A549 (cell line): ENCODE data around the gene MISFA. TPM values are rescaled to one million over a fixed set of nuclear protein-coding genes. Genes with fewer than 3 reads are reported as not detected.

Experiments used
- ATAC-seq, 2 experiments: fragments of 200-7000 bp in 1 of 2; fragments of >200 bp in 1 of 2; cut with Nextera tagmentation in 1 of 2; cut with Tn5 transposase in 1 of 2; 3 replicates each; pipeline versions ENCODE4 v1.8.0 to v1.9.1; 2018 to 2020; ENCODE audit warnings: mild to moderate bottlenecking in 1 of 2, moderate library complexity in 1 of 2
- CTCF ChIA-PET: fragments of 300-600 bp; sonication (Branson Sonifier 250); formaldehyde crosslinking; extraction: SDS; loops from one replicate; lab custom pipeline; 2021; ENCODE audit warnings: antibody characterized with exemption, inconsistent platforms; lab: Yijun Ruan, JAX
- POLR2A ChIA-PET: fragments of 350-600 bp; formaldehyde crosslinking; extraction: SDS; loops from one replicate; lab custom pipeline; 2021; ENCODE audit warnings: antibody characterized with exemption, inconsistent platforms; lab: Yijun Ruan, JAX
- DNase-seq, 2 experiments: peaks; one replicate each; pipeline versions ENCODE4 v3.0.0 to v3.0.0-alpha.2; 2011 to 2016; ENCODE audit warnings: low read depth in 1 of 2, low spot score in 1 of 2
- FAIRE-seq: peaks from 2 replicates; lab custom pipeline; 2011; peaks lifted over from hg19 to GRCh38; lab: Jason Lieb, UNC
- H3K27ac ChIP-seq, 2 experiments: fragments of >200 bp; sonication (Bioruptor Twin); formaldehyde crosslinking; 3 replicates each; pipeline ENCODE4 v1.5.1; 2016 to 2017
- H3K4me1 ChIP-seq: fragments of >200 bp; sonication (Bioruptor Twin); formaldehyde crosslinking; 3 replicates; pipeline ENCODE4 v1.6.1; 2016
- H3K4me2 ChIP-seq: fragments of >200 bp; sonication (Bioruptor Twin); formaldehyde crosslinking; 3 replicates; pipeline ENCODE4 v1.6.1; 2016
- H3K4me3 ChIP-seq: fragments of >200 bp; sonication (Bioruptor Twin); formaldehyde crosslinking; 3 replicates; pipeline ENCODE4 v1.5.1; 2016
- H3K9me3 ChIP-seq: fragments of >200 bp; sonication (Bioruptor Twin); formaldehyde crosslinking; 3 replicates; pipeline ENCODE4 v1.6.1; 2016
- CHD2 ChIP-seq: fragments of 150-350 bp; IDR thresholded peaks from 2 replicates; pipeline ENCODE4 v1.6.1; 2014; ENCODE audit warnings: low read length; ENCODE audit not compliant: partially characterized antibody
- EHF ChIP-seq: fragments of 250-450 bp; sonication (Bioruptor Pico); IDR thresholded peaks from 2 replicates; pipeline ENCODE4 v1.5.0; 2020; ENCODE audit warnings: mild to moderate bottlenecking
- ELK1 ChIP-seq: fragments of 150-350 bp; IDR thresholded peaks from 2 replicates; pipeline ENCODE4 v1.6.1; 2014; ENCODE audit warnings: low read depth, mild to moderate bottlenecking, low read length
- FOXS1 ChIP-seq: fragments of 250-450 bp; sonication (Bioruptor Pico); IDR thresholded peaks from 2 replicates; pipeline ENCODE4 v1.5.0; 2020; ENCODE audit warnings: mild to moderate bottlenecking, moderate library complexity
- HEYL ChIP-seq: fragments of 250-450 bp; sonication (Bioruptor Pico); IDR thresholded peaks from 2 replicates; pipeline ENCODE4 v1.8.0; 2021; ENCODE audit warnings: mild to moderate bottlenecking, moderate library complexity
- HOXA7 ChIP-seq: fragments of 250-450 bp; sonication (Bioruptor Pico); IDR thresholded peaks from 2 replicates; pipeline ENCODE4 v1.5.0; 2020; ENCODE audit warnings: mild to moderate bottlenecking, moderate library complexity
- HOXB5 ChIP-seq: fragments of 250-450 bp; sonication (Bioruptor Pico); IDR thresholded peaks from 2 replicates; pipeline ENCODE4 v1.5.0; 2020; ENCODE audit warnings: mild to moderate bottlenecking, moderate library complexity
- JUN ChIP-seq, 2 experiments: fragments of >200 bp; sonication (Bioruptor Twin); formaldehyde crosslinking; IDR thresholded peaks; 2 replicates in 1 of 2; 3 replicates in 1 of 2; pipeline ENCODE4 v1.6.1; 2016 to 2017
- KDM1A ChIP-seq: fragments of 200-600 bp; sonication (generic); IDR thresholded peaks from 2 replicates; pipeline ENCODE4 v1.6.1; 2016; ENCODE audit warnings: low read depth, mild to moderate bottlenecking
- MAFK ChIP-seq: fragments of 450-650 bp; IDR thresholded peaks from 2 replicates; pipeline ENCODE4 v1.6.1; 2014; ENCODE audit not compliant: partially characterized antibody
- MAX ChIP-seq: IDR thresholded peaks from 2 replicates; pipeline ENCODE4 v1.6.1; 2012
- MAZ ChIP-seq: fragments of 150-350 bp; IDR thresholded peaks from 2 replicates; pipeline ENCODE4 v1.6.1; 2014; ENCODE audit warnings: antibody characterized with exemption, low read depth, low read length, borderline replicate concordance
- MYC ChIP-seq: IDR thresholded peaks from 2 replicates; pipeline ENCODE4 v1.6.1; 2012; ENCODE audit warnings: mild to moderate bottlenecking, inconsistent platforms, low read length, improper control_type of control experiment, borderline replicate concordance
- NPAS2 ChIP-seq: fragments of 250-450 bp; sonication (Bioruptor Pico); IDR thresholded peaks from 2 replicates; pipeline ENCODE4 v1.8.0; 2022; ENCODE audit warnings: mild to moderate bottlenecking, moderate library complexity, borderline replicate concordance
- RARB ChIP-seq: fragments of 250-450 bp; sonication (Bioruptor Pico); IDR thresholded peaks from 2 replicates; pipeline ENCODE4 v1.8.0; 2021; ENCODE audit warnings: mild to moderate bottlenecking, moderate library complexity
- RFX5 ChIP-seq: fragments of 450-650 bp; IDR thresholded peaks from 2 replicates; pipeline ENCODE4 v1.7.1; 2014; ENCODE audit warnings: antibody characterized with exemption, mild to moderate bottlenecking, moderate library complexity
- SMC3 ChIP-seq: fragments of >200 bp; sonication (Bioruptor Twin); formaldehyde crosslinking; IDR thresholded peaks from 3 replicates; pipeline ENCODE4 v1.6.1; 2018; ENCODE audit warnings: inconsistent platforms
- TFCP2L1 ChIP-seq: fragments of 250-450 bp; sonication (Bioruptor Pico); IDR thresholded peaks from 2 replicates; pipeline ENCODE4 v1.5.0; 2021; ENCODE audit warnings: mild to moderate bottlenecking
- TP53 ChIP-seq: fragments of 250-450 bp; sonication (Bioruptor Pico); IDR thresholded peaks from 2 replicates; pipeline ENCODE4 v1.5.0; 2021; ENCODE audit warnings: mild to moderate bottlenecking, moderate library complexity
- USF2 ChIP-seq: fragments of 450-650 bp; IDR thresholded peaks from 2 replicates; pipeline ENCODE4 v1.6.1; 2014; ENCODE audit warnings: antibody characterized with exemption
- ZC3H11A ChIP-seq: fragments of 450-650 bp; IDR thresholded peaks from 2 replicates; pipeline ENCODE4 v1.6.1; 2014; ENCODE audit warnings: antibody characterized with exemption, mild to moderate bottlenecking
- WGBS: methylation state at CpG from one replicate; pipeline ENCODE4 v1.1.6; 2017; ENCODE audit errors: missing lambda C conversion rate; 5-methylcytosine and 5-hydroxymethylcytosine counted together
- polyA plus RNA-seq, 4 experiments: library from polyadenylated mRNA; depleted of rRNA in 3 of 4; stranded (reverse); fragments of >200 nt; fragmentation: RNase III in 1 of 4; extraction: RNeasy Plus Mini Kit Qiagen cat#74134 plus additional on column Dnase treatment in 1 of 4; gene quantifications; 2 replicates in 3 of 4; 3 replicates in 1 of 4; pipeline ENCODE4 v1.2.3, GENCODE V29; 2011 to 2017

The MISFA gene
- polyA plus RNA-seq, 2 of the 4 experiments (the other 2 are of a cell fraction), result 1.7 to 6.3 TPM

- no peak overlapping the region for H3K4me3 ChIP-seq
- 85% methylated on average over 8 of the region's 10 CpGs for WGBS
- CTCF ChIA-PET, result interaction anchor here (0.8 to 2.2 kb wide), 4 partner anchors 10 to 50 kb away, joined by 3 to 7 read pairs (median 3); no protein-coding TSS in a partner anchor
- no peaks in the 10 kb centered on the region for H3K4me1 ChIP-seq
- TF ChIP-seq MYC (no peak), RARB (CRISPR knock-in tag) (no peak), MAX (no peak), ELK1 (no peak), JUN (IDR thresholded peaks at IDR 0.05) (no peak), TFCP2L1 (CRISPR knock-in tag) (no peak), NPAS2 (CRISPR knock-in tag) (no peak), SMC3 (no peak), KDM1A (no peak)
- ATAC-seq (no peak), DNase-seq (no peak), FAIRE-seq (no peak)
- H3K4me2 ChIP-seq, result no peak overlapping the region
- POLR2A ChIA-PET, result no interaction called here
- H3K9me3 ChIP-seq, result no peaks in the 10 kb centered on the region
- H3K27ac ChIP-seq, result no peak overlapping the region
Observed at GRCh38 chr11:18614667-18615066, 15.1 kb downstream of the MISFA start.

GRCh38 chr11:18615628-18616392 is 16.2 kb downstream of the MISFA start:
- TF ChIP-seq EHF (CRISPR knock-in tag) (no peak), ZC3H11A (no peak), CHD2 (no peak), RFX5 (no peak), TP53 (no peak), HOXB5 (CRISPR knock-in tag) (no peak), SMC3 (no peak), HOXA7 (CRISPR knock-in tag) (no peak), MAFK (no peak), MAZ (no peak), FOXS1 (no peak), HEYL (CRISPR knock-in tag) (no peak), MYC (no peak), USF2 (no peak), ELK1 (no peak)
- POLR2A ChIA-PET, result no interaction called here
- no peaks in the 10 kb centered on the region for H3K9me3 ChIP-seq
- FAIRE-seq, result no peak
- no peak for ATAC-seq
- H3K27ac ChIP-seq, result no peak overlapping the region
- no peaks in the 10 kb centered on the region for H3K4me1 ChIP-seq
- DNase-seq, result no peak
- H3K4me2 ChIP-seq, result no peak overlapping the region
- no peak overlapping the region for H3K4me3 ChIP-seq
- CTCF ChIA-PET, result interaction anchor here (0.9 to 1.3 kb wide), 3 partner anchors 24 to 500 kb away, joined by 3 to 5 read pairs (median 3); no protein-coding TSS in a partner anchor
- whole genome bisulfite sequencing, result 90% methylated on average over 11 of the region's 11 CpGs
